Measurements from ENCODE around the gene DLGAP4.
A peak's percentile ranks its signal among the peaks of the same experiment; 100 is the strongest.

DLGAP4 gene

GRCh38 chr20:36308986-36309385 lies 2.8 kb downstream of the DLGAP4 start:
- DNase-seq (ENCODE audit: low spot score): no peak

GRCh38 chr20:36309643-36310042 lies 3.5 kb downstream of the DLGAP4 start:
- DNase-seq (ENCODE audit: low spot score): no peak

GRCh38 chr20:36310215-36310981 lies 4.3 kb downstream of the DLGAP4 start:
- no peak for DNase-seq (ENCODE audit: low spot score)

- DNase-seq (ENCODE audit: low spot score): no peak
These were observed 5.2 kb downstream of the DLGAP4 start for GRCh38 chr20:36311141-36311853.

- DNase-seq (ENCODE audit: low spot score): peak; percentile 23
These were observed 6.0 kb downstream of the DLGAP4 start for GRCh38 chr20:36311854-36312723.

GRCh38 chr20:36312724-36313441 lies 6.7 kb downstream of the DLGAP4 start:
- no peak for DNase-seq (ENCODE audit: low spot score)

- no peak for DNase-seq (ENCODE audit: low spot score)
These were observed 7.3 kb downstream of the DLGAP4 start for GRCh38 chr20:36313476-36313875.

- DNase-seq (ENCODE audit: low spot score): no peak
These were observed 7.8 kb downstream of the DLGAP4 start for GRCh38 chr20:36313926-36314325.

GRCh38 chr20:36314734-36315544 lies 8.8 kb downstream of the DLGAP4 start:
- DNase-seq (ENCODE audit: low spot score): no peak

- no peak for DNase-seq (ENCODE audit: low spot score)
These were observed 9.6 kb downstream of the DLGAP4 start for GRCh38 chr20:36315545-36316351.

GRCh38 chr20:36317675-36318074 lies 11.5 kb downstream of the DLGAP4 start:
- DNase-seq (ENCODE audit: low spot score): no peak

GRCh38 chr20:36318166-36318565 lies 12.0 kb downstream of the DLGAP4 start:
- DNase-seq (ENCODE audit: low spot score): no peak

- no peak for DNase-seq (ENCODE audit: low spot score)
These were observed 13.5 kb downstream of the DLGAP4 start for GRCh38 chr20:36319356-36320260.

- DNase-seq (ENCODE audit: low spot score): no peak
These were observed 14.2 kb downstream of the DLGAP4 start for GRCh38 chr20:36320261-36320897.

- DNase-seq (ENCODE audit: low spot score): no peak
These were observed 15.0 kb downstream of the DLGAP4 start for GRCh38 chr20:36320898-36321695.

- no peak for DNase-seq (ENCODE audit: low spot score)
These were observed 16.0 kb downstream of the DLGAP4 start for GRCh38 chr20:36322131-36322530.

GRCh38 chr20:36330091-36330490 lies 24.0 kb downstream of the DLGAP4 start:
- DNase-seq (ENCODE audit: low spot score): no peak

- no peak for DNase-seq (ENCODE audit: low spot score)
These were observed 25.1 kb downstream of the DLGAP4 start for GRCh38 chr20:36331209-36331608.
